Stimulated activated CD4-positive, alpha-beta T cell treated with anti-CD3 and anti-CD28 coated beads, Interleukin-1b, Interleukin-23, amount 100 ng/mL, for 4 hours (primary cell): ENCODE measurements around the gene CUX1.
"Not testable (repeated sequence)": the region's sequence is repeated elsewhere in the genome, so short reads cannot be mapped to it uniquely, and the experiment has no call there.

ENCODE experiments used
- DNase-seq, 2 donors: peaks; one replicate each; pipeline ENCODE4 v3.0.0-alpha.2; 2020; ENCODE audit warnings: low read depth in 2 of 2

CUX1 gene

DNA sequence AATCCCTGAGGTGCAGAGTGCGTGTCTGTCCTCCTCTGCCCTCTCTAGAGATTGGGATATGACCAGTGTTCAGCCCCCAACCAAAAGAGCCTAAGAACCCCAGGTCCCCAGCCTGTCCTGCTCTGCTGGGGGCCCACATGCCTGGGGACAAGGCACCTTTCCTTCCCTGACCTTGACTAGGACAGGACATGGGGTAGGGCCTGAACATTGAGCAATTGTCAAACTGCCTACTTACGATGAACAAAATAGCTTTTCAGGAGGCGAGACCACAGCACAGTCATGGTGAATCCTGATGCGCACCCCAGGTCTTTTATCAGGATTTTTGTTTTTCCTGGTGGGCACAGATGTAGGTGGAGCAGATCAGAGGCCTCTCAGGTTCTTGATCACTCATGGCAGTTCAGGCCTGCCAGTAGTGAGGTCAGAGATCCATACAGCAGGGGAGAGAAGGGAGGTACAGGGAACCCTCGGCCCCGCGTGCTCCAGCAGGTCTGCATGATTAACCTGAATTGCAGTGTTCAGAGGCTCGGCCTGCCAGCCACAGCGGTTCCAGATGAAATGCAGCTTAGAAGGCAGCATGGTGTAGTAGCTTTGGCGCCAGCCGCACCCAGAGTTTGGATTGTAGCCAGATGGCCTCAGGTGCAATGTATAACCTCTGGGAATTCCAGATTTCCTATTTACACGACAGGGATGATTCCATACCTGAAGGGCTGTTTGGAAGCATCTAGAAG lies 191.3 kb downstream of the CUX1 start:
- DNase-seq, result no peak

DNA sequence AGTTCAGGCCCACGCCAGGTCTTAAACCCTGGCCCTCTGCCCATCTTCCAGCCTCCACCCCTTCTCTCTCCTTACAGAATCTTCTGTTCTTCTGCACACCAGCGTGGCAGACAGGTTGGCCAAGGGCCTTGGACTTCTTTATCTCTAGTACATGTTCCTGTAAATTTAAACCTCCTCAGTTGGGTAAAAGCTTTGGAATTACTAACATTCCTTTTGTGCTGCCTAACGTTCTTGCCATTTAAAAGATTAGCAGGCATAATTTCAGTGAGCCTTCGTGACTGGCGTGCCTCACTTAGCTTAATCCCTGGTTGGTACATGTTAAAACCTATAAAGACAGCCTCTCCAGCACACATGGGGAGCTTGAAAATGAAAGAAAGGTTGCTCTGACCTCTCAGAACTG lies 192.2 kb downstream of the CUX1 start:
- DNase-seq, result no peak

DNA sequence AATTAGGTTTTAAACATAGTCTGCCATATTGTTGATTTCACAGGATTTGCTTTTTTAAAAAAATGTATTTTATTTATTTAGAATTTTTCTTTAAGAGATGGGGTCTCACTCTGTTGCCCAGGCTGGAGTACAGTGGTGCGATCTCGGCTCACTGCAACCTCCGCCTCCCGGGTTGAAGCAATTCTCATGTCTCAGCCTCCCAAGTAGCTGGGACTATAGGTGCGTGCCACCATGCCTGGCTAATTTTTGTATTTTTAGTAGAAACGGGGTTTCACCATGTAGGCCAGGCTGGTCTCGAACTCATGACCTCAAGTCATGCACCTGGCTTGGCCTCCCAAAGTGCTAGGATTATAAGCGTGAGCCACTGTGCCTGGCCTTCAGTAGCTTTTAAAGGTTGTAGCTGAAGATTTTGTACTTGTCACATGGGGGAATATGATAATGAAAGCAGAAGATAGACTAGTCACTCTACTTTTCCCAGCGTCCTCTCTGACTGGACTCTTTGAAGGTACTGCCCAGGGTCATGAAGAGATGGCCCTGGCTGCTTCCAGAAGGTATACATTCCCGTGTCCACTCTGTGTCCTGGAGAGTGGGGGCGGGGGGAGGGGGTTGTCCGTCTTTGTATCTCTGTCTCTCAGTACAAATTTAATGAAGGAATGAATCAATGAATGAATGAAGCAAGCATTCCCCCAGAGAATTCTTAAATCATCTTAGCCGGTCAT lies 194.8 kb downstream of the CUX1 start:
- DNase-seq, result not testable (repeated sequence)

DNA sequence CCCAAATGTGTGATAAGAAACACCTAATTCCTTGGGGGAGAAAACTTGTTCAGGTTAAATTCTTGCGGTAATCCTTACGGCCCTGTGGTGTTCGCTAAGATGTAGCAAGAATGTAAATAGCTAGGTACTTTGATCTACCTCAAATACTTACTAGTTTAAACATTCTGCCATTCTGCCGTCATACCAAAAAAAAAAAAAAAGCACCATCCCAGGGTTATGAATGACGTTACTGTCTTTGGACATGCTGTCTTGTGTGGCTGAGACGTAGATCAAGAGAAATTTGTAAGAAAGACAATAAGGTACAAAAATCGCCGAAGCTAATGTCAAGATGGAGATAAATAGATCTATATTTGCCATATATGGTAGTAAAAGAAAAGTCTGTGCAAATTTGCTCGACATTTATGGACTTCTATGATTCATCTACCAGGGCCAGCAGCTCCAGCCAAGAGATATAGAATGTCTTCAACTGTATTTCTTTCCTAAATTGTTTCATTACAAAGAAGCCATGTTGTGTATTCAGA lies 195.6 kb downstream of the CUX1 start:
- no peak for DNase-seq

DNA sequence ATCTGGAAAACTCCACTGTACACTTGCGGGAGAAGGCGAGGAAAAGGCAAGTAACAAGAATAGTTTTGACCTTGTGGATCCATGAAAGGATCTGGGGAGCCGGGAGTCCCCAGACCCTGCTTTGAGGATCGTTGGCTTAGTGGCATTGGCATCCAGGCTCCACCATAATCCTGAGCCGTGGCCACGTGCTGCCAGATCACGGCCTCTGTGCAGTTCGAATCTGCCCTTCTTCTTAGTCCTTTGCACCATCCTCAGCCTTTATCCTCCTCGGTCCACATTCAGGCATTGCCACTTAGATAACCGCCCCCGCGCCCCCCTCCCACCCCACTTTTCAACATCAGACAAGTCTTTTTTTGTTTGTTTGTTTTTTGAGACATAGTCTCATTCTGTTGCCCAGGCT lies 201.4 kb downstream of the CUX1 start:
- DNase-seq, result no peak

DNA sequence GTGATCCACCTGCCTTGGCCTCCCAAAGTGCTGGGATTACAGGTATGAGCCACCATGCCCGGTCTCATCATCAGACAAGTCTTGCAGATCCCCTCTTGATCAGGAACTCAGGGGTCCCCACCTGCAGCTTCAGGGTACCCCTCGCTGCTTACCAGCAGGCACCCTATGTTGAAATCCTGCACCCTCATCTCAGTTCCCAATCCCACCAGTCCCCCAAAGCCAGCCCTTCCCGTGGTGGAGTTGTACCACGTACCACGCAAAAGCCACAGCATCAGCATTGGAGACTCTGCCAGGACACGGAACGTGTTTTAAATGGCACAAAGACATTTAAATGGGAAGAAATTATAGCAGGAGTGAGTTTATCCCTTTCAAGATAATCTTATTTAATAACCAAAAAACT lies 202.0 kb downstream of the CUX1 start:
- no peak for DNase-seq

DNA sequence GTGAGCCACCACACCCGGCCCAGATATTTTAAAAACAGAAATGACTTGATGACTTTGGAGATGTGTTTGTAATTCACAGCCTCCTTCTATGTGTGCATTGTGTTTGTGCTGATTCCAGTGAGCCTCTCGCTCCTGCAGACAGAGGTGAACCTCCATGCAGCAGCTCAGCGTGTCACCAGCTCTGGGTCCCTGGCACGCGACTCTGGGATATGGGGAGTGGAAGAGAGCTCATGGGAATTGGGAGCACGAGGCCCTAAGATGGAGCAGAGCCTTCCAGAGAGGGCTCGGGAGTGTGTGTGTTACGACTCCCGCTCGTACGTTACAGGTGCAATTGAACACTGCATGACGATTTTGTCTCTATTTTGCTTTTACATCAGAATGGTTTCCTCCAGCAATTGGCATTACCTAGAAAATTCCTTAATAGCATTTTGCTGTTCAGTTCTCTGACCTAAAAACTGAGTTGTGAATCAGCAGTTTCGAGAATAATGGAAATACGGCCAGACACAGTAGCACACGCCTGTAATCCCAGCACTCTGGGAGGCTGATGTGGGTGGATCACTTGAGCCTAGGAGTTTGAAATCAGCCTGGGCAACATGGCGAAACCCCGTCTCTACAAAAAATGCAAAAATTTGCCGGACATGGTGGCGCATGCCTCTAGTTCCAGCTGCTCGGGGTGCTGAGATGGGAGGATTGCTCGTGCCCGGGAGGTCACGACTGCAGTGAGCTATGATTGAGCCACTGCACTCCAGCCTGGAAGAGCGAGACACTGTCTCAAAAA lies 204.6 kb downstream of the CUX1 start:
- DNase-seq, result no peak

DNA sequence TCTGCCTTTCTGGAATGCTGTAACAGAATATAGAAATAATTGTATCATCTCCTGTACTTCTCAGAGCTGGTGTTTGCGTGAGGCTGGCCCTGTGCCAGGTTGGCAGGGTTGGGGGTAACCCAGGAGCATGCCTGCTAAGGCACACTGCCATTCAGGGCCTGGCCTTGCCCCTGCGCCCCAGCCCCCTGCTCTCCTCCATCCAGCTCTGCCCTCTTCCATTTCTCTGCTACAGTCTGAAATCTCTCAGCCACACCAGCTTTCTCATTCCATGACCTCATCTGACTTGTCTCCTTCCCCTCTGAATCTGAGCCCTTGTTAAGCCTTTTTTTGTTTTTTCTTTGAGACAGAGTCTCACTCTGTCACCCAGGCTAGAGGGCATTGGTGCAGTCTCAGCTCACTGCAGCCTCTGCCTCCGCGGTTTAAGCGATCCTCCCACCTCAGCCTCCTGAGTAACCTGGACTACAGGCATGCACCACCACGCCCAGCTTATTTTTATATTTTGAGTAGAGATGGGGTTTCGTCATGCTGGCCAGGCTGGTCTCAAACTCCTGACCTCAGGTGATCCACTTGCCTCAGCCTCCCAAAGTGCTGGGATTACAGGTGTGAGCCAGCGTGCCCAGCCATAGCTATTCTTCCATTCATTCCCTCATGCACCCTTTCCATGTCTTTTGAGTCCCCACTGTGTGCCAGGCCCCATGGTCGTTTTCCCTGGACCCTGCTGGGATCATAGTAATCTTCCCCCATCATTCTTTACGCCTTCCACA lies 206.8 kb downstream of the CUX1 start:
- DNase-seq, result no peak

DNA sequence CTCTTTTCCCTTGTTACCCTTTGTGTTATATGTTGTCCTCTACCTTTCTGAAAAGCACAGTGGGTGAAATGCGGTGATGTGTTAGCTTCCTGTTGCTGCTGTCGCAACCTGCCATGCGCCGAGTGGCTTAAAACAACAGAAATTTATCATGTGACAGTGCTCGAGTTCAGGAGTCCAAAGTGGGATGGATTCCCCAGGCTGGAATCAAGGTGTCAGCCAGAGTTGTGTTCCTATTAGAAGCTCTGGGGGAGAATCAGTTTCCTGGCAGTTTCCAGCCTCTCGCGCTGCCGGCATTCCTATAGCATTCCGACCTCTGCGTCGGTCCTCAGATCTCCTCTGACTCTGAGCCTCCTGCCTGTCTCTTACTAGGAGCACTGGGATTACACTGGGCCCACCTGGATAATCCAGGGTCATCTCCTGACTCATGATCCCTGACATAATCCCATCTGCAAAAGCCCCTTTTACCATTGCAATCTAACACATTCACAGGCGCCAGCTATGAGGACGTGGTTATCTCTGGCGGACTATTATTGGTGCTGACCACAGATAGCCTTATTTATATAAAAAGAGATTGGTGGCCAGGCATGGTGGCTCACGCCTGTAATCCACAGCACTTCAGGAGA lies 207.5 kb downstream of the CUX1 start:
- no peak for DNase-seq

DNA sequence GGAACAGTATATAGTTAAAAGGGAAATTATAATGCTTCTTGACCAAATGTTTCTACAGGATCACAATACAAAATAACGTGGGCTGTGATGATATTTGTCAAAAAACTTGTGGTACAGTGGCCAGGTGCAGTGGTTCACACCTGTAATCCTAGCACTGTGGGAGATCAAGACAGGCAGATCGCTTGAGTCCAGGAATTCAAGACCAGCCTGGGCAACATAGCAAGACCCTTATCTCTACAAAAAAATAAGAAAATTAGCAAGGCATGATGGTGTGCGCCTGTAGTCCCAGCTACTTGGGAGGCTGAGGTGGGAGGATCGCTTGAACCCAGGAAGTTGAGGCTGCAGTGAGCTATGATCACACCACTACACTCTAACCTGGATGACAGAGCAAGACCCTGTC lies 208.4 kb downstream of the CUX1 start:
- not testable (repeated sequence) for DNase-seq

DNA sequence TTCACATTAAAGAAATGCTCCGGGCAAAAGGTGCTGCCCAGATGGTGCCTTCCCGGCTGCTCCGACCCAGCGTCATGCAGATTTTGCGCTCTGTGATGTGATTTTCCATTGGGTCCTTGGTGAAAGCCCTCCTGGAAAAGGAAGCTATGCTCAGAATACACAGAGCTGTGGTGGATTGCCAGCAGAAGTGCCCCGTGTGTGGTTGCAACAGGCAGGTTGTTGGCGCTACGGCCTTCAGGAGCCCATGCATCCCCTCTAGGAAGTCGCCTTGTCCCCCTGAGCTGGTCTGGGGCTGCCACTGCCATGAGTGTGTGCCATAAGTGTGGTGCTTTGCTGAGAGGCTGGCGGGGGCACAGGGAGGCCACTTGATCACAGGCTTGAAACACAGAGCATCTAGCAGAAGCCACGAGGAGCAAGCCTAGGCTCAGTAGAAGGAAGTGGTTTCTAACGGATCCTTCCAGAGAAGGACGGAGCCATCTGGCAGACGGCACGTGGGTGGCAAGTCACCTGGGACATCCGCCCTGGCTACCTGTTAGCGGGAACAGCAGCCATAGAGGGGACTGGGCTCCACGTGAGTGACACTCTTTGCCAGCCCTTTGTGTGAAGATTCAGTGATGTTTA lies 210.9 kb downstream of the CUX1 start:
- DNase-seq, result no peak

DNA sequence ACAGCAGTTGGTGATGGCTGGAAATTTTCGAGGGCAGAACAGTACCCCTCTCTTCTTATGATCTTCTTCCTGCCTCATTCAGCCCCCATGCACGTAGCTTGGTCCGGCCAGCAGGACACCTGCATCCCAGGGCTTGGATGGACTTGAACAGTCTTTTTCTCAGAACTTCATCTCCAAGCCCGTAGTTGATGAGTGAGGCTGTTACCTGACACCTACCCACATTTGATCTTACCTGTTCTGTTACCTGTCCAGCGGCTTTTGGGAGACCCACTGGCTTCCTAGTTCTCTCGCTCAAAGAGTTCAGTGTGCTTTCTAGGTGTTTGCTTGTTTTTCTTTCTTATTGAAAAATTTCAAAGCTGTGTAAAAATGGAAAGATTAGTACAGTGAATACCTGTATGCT lies 212.2 kb downstream of the CUX1 start:
- DNase-seq, result no peak

DNA sequence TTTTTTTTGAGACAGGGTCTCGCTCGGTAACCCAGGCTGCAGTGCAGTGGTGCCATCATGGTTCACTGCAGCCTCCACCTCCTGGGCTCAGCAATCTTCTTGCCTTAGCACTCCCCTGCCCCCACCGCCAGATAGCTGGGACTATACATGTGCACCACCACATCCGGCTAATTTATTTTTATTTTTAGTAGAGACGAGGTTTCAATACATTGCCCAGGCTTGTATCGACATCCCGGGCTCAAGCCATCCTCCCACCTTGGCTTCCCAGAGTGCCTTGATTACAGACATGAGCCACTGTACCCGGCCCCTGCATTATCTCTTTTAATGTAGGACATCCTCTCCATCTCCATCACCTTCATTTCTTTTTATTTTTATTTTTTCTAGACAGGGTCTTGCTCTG lies 213.3 kb downstream of the CUX1 start:
- DNase-seq, result no peak

DNA sequence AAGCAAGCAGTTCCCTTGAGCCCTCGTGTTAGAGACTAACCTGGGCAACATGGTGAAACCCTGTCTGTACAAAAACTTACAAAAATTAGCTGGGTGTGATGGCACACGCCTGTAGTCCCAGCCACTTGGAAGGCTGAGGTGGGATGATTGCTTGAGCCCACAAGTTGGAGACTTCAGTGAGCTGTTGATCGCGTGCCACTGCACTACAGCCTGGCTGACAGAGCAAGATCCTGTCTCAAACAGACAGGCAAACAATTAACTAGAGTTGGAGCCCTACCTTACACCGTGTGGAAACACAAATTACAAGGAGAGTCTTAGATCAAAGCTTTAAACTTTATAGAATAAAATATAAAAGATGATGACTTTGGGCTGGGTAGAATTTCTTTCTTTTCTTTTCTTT lies 219.5 kb downstream of the CUX1 start:
- DNase-seq, result no peak

DNA sequence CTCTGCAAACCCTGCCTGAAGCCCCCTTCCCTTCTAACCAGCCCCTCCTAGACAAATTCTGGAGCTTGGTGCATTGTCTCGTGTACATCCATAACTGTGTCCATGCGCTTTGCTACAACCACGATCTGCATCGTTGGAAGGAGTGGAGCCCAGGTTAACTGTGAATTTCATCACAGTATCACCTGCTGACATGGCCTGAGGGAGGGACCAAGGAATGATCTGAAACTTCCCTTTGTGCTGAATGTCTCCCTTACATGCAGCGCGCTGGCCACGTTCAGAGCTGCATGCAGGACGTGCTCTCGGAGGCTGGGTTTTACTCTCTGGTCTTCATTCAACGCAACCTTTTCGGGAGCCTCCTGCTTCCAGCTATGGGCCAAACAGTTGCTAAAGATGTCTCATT lies 222.3 kb downstream of the CUX1 start:
- DNase-seq, result no peak

DNA sequence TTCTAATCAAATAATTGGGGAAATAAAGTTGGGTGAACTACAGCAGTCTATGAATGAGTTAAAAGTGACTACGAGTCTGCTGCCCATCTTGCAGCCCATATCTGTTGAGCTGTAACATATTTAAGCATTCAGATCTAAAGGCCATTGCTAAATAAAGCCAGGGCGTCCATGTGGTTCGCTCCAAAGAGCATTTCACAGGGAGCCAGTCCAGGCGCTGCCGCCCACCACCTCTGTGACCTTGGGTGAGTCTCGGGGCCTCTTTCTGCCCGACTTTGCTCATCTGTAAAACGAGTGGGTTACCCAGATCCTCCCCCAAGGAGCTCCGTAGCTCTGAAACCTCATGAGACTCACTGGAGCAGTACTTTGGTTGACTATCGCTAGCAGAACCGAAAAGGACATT lies 223.1 kb downstream of the CUX1 start:
- DNase-seq, result no peak

DNA sequence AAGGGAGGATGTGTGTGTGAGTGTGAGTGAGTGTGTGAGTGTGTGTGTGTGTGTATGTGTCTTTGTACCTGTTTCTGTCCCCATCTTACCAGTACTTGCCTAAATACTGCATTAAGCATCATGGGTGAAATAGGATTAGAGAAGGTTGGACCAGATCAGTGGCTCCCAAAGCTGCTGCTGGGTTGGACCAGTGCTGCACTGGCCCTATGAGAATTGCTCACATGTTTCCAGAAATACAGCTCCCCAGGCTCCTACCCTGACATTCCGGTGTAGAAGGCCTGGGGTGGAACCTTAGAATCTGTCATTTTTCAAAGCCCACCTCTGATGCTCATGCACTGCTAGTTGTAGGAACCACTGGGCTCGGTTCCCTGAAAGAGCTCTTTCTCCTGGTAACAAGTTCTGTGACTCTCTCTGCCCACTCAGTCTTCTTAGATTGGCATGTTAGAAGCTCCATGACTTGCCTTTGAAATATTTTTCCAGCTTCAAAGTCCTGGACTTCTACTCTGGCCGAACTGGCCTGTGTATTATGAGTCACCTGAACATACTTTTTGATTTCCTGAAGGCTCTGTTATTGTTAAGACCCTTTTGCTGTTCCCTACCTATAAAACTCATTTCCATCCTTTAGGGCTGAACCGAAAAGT lies 224.7 kb downstream of the CUX1 start:
- no peak for DNase-seq

DNA sequence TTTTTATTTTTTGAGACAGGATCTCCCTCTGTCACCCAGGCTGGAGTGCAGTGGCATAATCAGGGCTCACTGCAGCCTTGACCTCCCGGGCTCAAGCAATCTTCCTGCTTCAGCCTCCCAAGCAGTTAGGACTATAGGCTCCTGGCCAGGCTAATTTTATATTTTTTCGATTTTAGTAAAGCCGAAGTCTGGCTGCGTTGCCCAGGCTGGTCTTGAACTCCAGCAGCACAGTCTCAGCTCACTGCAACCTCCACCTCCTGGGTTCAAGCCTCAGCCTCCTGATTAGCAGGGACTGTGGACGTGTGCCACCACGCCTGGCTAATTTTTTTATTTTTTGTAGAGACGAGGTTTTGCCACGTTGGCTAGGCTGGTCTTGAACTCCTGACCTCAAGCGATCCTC lies 225.4 kb downstream of the CUX1 start:
- DNase-seq, result not testable (repeated sequence)

DNA sequence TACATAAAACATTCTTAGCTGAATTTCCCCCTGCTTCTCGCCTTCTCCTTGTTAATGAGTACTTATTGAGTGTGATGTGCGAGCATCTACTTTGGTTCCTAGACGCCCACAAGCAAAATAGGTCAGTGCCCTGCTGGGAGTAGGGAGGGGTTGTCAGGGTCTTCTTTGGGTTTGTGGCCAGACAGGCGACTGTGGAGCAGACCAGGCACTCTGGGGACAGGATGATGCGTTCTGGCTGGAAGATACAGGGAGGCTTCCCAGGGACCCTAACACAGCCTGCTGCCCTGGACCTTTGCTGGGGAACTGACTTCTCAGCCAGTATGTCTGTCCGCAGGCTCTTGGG lies 227.2 kb downstream of the CUX1 start:
- no peak for DNase-seq

DNA sequence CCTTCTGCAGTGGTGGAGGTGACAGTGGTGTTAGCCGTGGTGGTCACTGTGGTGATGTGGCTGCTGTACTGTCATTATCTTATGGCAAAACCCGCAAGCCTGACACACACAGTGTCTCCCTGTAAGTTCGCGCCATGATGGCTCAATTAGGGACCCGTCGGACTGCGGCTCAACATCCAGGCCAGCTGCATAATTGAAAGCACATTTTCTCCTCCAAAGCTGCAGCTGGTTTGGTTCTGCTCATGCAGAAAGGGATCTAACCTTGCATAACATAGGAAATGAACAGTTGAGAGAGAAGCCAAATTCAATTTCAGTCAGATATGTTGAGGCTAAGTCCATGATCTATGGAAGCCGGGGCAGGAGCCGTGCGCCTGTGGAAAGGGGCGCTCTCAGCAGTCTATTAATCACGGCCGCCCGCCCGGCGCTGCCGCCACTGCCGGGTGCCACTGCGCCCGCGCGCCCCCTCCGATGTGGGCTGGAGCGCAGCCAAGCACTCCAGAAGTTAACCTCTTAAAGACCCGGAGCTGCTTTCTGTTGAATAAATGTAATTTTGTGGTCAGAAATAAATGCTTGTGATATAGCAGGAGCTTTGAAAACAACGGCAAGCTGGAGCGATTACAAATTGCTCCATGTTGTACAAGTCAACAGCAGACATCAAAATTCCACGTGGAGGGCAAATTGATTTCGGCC lies 227.7 kb downstream of the CUX1 start:
- no peak for DNase-seq
